GM12878 (cell line): ENCODE data around the gene HAGHL.

Source experiments
- EZH2 ChIP-seq: IDR thresholded peaks from 2 replicates; pipeline ENCODE4 v1.6.1; 2012; ENCODE audit warnings: low read depth, mild to moderate bottlenecking, control low read depth, inconsistent platforms, low read length, borderline replicate concordance; ENCODE audit not compliant: control insufficient read depth
- ZNF274 ChIP-seq: IDR thresholded peaks from one replicate; pipeline ENCODE4 v1.8.0; 2011; ENCODE audit not compliant: insufficient read length, insufficient read depth
- TF ChIP-seq, protein P1 (sequence below), 3 experiments: IDR thresholded peaks in 2 of 3; conservative IDR thresholded peaks in 1 of 3; 2 replicates each; pipeline ENCODE4 v1.5.1; 2011; ENCODE audit warnings: low read depth in 3 of 3, low read length in 3 of 3, mild to moderate bottlenecking in 3 of 3, control low read depth in 2 of 3, moderate library complexity in 2 of 3, inconsistent platforms in 1 of 3, mixed read lengths in 1 of 3; ENCODE audit not compliant: control insufficient read depth in 2 of 3, insufficient read depth in 1 of 3; ENCODE audit errors: extremely low read depth in 1 of 3

DNA sequence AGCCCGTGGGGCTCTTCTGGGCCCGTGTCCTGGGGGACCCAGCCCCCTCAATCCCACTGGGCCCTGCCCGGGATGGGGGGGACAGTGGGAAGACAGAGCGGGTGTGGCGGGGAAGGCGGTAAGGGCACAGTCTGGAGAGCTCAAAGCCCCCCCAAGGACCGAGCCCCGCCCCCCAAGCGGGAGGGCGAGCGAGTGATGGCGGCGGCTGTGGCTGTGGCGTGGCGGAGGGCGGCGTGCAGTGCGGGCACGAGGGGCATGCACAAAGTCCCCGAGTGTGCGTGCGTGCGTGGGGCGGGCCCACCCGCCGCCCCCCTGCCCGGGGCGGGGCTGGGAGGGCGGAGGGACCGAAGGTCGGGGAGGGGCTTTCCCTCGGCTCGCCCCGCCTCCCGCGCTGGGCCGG lies 33.1 kb upstream of the HAGHL start:
- TF ChIP-seq, protein P1, sequence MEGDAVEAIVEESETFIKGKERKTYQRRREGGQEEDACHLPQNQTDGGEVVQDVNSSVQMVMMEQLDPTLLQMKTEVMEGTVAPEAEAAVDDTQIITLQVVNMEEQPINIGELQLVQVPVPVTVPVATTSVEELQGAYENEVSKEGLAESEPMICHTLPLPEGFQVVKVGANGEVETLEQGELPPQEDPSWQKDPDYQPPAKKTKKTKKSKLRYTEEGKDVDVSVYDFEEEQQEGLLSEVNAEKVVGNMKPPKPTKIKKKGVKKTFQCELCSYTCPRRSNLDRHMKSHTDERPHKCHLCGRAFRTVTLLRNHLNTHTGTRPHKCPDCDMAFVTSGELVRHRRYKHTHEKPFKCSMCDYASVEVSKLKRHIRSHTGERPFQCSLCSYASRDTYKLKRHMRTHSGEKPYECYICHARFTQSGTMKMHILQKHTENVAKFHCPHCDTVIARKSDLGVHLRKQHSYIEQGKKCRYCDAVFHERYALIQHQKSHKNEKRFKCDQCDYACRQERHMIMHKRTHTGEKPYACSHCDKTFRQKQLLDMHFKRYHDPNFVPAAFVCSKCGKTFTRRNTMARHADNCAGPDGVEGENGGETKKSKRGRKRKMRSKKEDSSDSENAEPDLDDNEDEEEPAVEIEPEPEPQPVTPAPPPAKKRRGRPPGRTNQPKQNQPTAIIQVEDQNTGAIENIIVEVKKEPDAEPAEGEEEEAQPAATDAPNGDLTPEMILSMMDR (IDR thresholded peaks at IDR 0.05 in 2 of 3, conservative IDR thresholded peaks at IDR 0.05 in 1 of 3; ENCODE audit: control insufficient read depth in 2 of 3, extremely low read depth in 1 of 3, insufficient read depth in 1 of 3, low read depth in 3 of 3, low read length in 3 of 3): no peak
- TF ChIP-seq ZNF274 (no peak), EZH2 (no peak)
